ENCODE measurements around the gene TMIGD3.

DNA sequence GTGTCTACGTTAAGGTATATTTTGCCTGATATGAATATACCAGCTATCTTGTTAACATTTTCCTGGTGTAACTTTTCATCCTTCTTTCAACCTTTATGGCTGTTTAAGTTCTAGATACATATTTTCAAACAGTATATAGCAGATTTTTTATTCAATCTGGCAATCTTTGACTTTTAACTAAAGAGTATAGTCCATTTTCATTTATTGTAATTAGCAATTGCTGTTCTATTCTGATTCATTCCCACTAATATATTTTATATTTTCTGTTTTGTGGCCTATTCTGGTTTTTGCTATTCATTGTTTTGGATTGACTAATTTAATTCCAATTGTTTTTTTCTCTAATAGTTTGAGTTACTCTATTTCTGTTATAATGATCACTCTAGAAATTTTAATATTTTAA lies 37.0 kb downstream of the TMIGD3 start:
- TF ChIP-seq, protein P1, sequence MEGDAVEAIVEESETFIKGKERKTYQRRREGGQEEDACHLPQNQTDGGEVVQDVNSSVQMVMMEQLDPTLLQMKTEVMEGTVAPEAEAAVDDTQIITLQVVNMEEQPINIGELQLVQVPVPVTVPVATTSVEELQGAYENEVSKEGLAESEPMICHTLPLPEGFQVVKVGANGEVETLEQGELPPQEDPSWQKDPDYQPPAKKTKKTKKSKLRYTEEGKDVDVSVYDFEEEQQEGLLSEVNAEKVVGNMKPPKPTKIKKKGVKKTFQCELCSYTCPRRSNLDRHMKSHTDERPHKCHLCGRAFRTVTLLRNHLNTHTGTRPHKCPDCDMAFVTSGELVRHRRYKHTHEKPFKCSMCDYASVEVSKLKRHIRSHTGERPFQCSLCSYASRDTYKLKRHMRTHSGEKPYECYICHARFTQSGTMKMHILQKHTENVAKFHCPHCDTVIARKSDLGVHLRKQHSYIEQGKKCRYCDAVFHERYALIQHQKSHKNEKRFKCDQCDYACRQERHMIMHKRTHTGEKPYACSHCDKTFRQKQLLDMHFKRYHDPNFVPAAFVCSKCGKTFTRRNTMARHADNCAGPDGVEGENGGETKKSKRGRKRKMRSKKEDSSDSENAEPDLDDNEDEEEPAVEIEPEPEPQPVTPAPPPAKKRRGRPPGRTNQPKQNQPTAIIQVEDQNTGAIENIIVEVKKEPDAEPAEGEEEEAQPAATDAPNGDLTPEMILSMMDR (IDR thresholded peaks at IDR 0.05): no peak
- no peak for TF ChIP-seq POLR2AphosphoS5 (IDR thresholded peaks at IDR 0.05)
- no peak for TF ChIP-seq POLR2A (IDR thresholded peaks at IDR 0.05)

Data from gastroesophageal sphincter (tissue), 3 donors.